ENCODE data around the gene KIAA1217.

KIAA1217 gene

DNA sequence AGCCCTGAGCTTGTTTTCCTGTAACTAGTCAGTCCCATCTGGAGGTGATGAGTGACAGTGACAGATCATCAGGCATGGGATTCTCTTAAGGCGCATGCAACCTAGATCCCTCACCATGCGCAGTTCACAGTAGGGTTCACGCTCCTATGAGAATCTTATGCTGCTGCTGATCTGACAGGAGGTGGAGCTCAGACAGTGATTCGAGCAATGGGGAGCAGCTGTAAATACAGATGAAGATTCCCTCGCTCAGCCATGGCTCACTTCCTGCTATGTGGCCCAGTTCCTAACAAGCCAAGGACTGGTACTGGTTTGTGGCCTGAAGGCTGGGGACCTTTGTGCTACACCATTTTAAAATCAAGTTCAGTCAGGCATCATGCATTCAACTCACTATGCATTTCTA, 221.7 kb downstream of the KIAA1217 start:
- H3K9me3 ChIP-seq (ENCODE audit: control insufficient read depth in 1 of 2, low read length in 2 of 2): no peaks in the 10 kb centered on the region
- H3K4me1 ChIP-seq (ENCODE audit: control insufficient read depth in 1 of 2, insufficient read depth in 2 of 2, low read length in 2 of 2): no peaks in the 10 kb centered on the region
- no peaks in the 10 kb centered on the region for H3K36me3 ChIP-seq (ENCODE audit: control insufficient read depth in 1 of 2, insufficient read depth in 2 of 2, low read length in 2 of 2)
- H3K9ac ChIP-seq (ENCODE audit: low read depth in 1 of 2, low read length in 2 of 2): no peak overlapping the region
- H3K27ac ChIP-seq (ENCODE audit: low read depth, low read length): no peak overlapping the region
- H3K27me3 ChIP-seq (ENCODE audit: control insufficient read depth in 1 of 2, insufficient read depth in 2 of 2, low read length in 2 of 2): no peaks in the 10 kb centered on the region
- H3K4me3 ChIP-seq (ENCODE audit: low read depth in 1 of 2, low read length in 2 of 2): no peak overlapping the region

DNA sequence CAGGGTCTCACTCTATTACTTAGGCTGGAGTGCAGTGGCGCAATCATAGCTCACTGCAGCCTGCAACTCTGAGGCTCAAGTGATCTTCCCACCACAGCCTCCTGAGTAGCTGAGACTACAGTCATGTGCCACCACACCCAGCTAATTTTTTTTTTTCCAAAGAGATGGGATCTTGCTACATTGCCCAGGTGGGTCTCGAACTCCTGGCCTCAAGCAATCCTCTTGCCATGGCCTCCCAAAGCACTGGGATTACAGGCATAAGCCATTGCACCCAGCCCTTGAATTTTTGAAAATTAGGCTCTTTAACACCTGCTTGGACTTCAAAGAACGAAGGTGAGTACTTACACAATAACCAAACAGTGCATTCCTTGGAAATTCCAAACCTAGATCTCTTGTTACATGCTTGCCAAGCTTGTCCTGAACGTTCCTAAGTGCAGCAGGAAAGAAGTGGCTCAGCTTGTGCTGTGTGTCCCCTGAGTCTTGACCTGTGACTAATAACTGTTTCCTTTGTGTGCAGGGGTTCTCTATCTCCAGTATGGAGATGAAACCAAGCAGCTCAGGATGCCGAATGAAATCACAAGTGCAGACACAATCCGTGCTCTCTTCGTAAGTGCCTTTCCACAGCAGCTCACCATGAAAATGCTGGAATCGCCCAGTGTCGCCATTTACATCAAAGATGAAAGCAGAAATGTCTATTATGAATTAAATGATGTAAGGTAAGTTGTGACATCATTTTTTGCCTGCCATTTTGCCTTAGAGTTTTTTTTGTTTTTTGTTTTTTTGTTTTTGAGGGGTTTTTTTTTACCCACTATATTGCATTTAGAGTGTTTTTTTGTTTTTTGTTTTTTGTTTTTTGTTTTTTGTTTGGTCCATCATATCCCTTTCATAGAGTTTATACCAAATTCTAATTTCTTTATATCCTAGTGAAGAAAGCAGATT, 223.8 kb downstream of the KIAA1217 start:
- no peak overlapping the region for H3K9ac ChIP-seq (ENCODE audit: low read depth in 1 of 2, low read length in 2 of 2)
- H3K4me3 ChIP-seq (ENCODE audit: low read depth in 1 of 2, low read length in 2 of 2): no peak overlapping the region
- no peaks in the 10 kb centered on the region for H3K9me3 ChIP-seq (ENCODE audit: control insufficient read depth in 1 of 2, low read length in 2 of 2)
- H3K4me1 ChIP-seq (ENCODE audit: control insufficient read depth in 1 of 2, insufficient read depth in 2 of 2, low read length in 2 of 2): no peaks in the 10 kb centered on the region
- H3K27me3 ChIP-seq (ENCODE audit: control insufficient read depth in 1 of 2, insufficient read depth in 2 of 2, low read length in 2 of 2): no peaks in the 10 kb centered on the region
- H3K36me3 ChIP-seq (ENCODE audit: control insufficient read depth in 1 of 2, insufficient read depth in 2 of 2, low read length in 2 of 2): no peaks in the 10 kb centered on the region
- no peak overlapping the region for H3K27ac ChIP-seq (ENCODE audit: low read depth, low read length)

GRCh38 chr10:24433705-24434104, 224.8 kb downstream of the KIAA1217 start:
- Histone ChIP-seq H3K4me3 (ENCODE audit: low read depth in 1 of 2, low read length in 2 of 2) (no peak overlapping the region), H3K9me3 (ENCODE audit: control insufficient read depth in 1 of 2, low read length in 2 of 2) (no peaks in the 10 kb centered on the region), H3K36me3 (ENCODE audit: control insufficient read depth in 1 of 2, insufficient read depth in 2 of 2, low read length in 2 of 2) (no peaks in the 10 kb centered on the region), H3K27me3 (ENCODE audit: control insufficient read depth in 1 of 2, insufficient read depth in 2 of 2, low read length in 2 of 2) (no peaks in the 10 kb centered on the region), H3K9ac (ENCODE audit: low read depth in 1 of 2, low read length in 2 of 2) (no peak overlapping the region), H3K4me1 (ENCODE audit: control insufficient read depth in 1 of 2, insufficient read depth in 2 of 2, low read length in 2 of 2) (no peaks in the 10 kb centered on the region), H3K27ac (ENCODE audit: low read depth, low read length) (no peak overlapping the region)

DNA sequence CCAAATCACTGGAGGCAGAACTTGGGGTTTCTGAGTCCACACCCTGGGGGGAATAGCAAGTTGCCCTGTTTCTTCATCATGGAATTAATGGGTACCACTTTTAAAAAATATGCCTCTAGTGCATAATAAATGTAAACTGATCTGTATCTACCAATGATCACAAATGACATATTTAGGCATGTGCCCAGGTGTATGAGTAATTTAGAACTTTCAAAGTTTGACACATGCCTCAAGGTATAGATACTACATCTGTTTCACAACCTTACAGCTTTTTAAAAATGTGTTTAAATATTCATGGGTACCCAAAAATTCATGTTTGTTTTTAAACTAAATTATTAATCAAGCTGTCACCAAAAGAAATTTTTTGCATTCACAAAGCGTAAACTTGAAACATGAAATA, 226.0 kb downstream of the KIAA1217 start:
- H3K36me3 ChIP-seq (ENCODE audit: control insufficient read depth in 1 of 2, insufficient read depth in 2 of 2, low read length in 2 of 2): no peaks in the 10 kb centered on the region
- no peaks in the 10 kb centered on the region for H3K4me1 ChIP-seq (ENCODE audit: control insufficient read depth in 1 of 2, insufficient read depth in 2 of 2, low read length in 2 of 2)
- no peak overlapping the region for H3K9ac ChIP-seq (ENCODE audit: low read depth in 1 of 2, low read length in 2 of 2)
- no peak overlapping the region for H3K4me3 ChIP-seq (ENCODE audit: low read depth in 1 of 2, low read length in 2 of 2)
- H3K27ac ChIP-seq (ENCODE audit: low read depth, low read length): no peak overlapping the region
- no peaks in the 10 kb centered on the region for H3K9me3 ChIP-seq (ENCODE audit: control insufficient read depth in 1 of 2, low read length in 2 of 2)
- no peaks in the 10 kb centered on the region for H3K27me3 ChIP-seq (ENCODE audit: control insufficient read depth in 1 of 2, insufficient read depth in 2 of 2, low read length in 2 of 2)

DNA sequence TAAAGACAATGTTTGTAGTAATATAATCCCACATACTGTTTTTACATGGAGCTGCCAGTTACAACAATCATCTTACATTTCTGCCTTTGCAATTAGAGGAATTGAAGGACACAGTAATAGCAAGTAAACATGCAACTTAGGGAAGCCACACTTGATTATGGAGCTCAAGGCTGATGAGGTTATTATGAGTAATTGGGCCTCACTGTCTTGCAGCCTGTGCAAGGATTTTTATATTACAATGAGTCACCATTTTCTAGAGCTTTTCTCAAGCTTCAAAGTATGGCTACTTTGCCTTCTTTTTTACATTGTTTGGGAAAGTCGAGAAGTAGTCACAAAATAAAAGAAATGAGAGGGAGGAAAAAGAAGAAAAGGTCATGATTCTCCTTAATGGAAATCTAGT, 226.4 kb downstream of the KIAA1217 start:
- Histone ChIP-seq H3K36me3 (ENCODE audit: control insufficient read depth in 1 of 2, insufficient read depth in 2 of 2, low read length in 2 of 2) (no peaks in the 10 kb centered on the region), H3K27me3 (ENCODE audit: control insufficient read depth in 1 of 2, insufficient read depth in 2 of 2, low read length in 2 of 2) (no peaks in the 10 kb centered on the region), H3K4me1 (ENCODE audit: control insufficient read depth in 1 of 2, insufficient read depth in 2 of 2, low read length in 2 of 2) (no peaks in the 10 kb centered on the region), H3K27ac (ENCODE audit: low read depth, low read length) (no peak overlapping the region), H3K9me3 (ENCODE audit: control insufficient read depth in 1 of 2, low read length in 2 of 2) (no peaks in the 10 kb centered on the region), H3K9ac (ENCODE audit: low read depth in 1 of 2, low read length in 2 of 2) (no peak overlapping the region), H3K4me3 (ENCODE audit: low read depth in 1 of 2, low read length in 2 of 2) (no peak overlapping the region)

DNA sequence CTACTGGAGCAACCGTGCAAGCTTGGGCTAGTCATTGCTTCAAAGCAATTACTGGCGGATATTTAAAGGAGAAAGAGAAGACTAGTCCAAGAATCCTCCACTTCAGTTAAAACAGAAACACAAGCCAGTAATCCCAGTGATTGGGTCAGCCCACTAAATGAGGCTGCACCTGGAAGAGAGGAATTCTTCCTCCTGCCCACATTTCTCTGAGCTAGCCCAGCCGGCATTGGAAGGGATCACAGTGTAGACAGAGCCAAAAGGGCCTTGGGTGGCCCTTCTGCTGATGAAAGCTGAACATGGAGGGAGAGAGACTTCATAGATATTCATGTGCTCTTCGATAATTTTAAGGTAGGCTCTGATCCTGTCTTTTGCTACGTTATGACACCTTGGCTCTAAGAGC, 228.4 kb downstream of the KIAA1217 start:
- Histone ChIP-seq H3K9ac (ENCODE audit: low read depth in 1 of 2, low read length in 2 of 2) (no peak overlapping the region), H3K4me3 (ENCODE audit: low read depth in 1 of 2, low read length in 2 of 2) (no peak overlapping the region), H3K4me1 (ENCODE audit: control insufficient read depth in 1 of 2, insufficient read depth in 2 of 2, low read length in 2 of 2) (no peaks in the 10 kb centered on the region), H3K9me3 (ENCODE audit: control insufficient read depth in 1 of 2, low read length in 2 of 2) (no peaks in the 10 kb centered on the region), H3K36me3 (ENCODE audit: control insufficient read depth in 1 of 2, insufficient read depth in 2 of 2, low read length in 2 of 2) (no peaks in the 10 kb centered on the region), H3K27ac (ENCODE audit: low read depth, low read length) (no peak overlapping the region), H3K27me3 (ENCODE audit: control insufficient read depth in 1 of 2, insufficient read depth in 2 of 2, low read length in 2 of 2) (no peaks in the 10 kb centered on the region)

DNA sequence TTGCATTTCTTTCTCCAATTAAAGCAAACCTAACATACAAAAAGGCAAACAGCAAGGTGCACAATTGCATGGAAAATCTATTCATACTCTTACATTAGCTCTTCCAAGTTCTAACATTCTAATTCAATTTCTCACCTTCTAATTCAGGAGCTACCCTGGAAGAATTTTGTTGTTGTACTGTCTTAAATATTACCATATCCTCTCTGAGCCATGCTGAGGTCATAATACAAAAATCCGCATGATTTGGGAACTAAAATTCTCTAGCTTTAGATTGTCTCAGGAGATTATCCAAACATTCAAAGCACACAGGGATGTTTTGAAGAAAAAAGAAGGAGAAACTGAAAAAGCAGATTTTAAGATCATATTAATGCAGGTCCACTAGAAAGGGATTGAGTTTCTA, 229.9 kb downstream of the KIAA1217 start:
- Histone ChIP-seq H3K4me1 (ENCODE audit: control insufficient read depth in 1 of 2, insufficient read depth in 2 of 2, low read length in 2 of 2) (no peaks in the 10 kb centered on the region), H3K36me3 (ENCODE audit: control insufficient read depth in 1 of 2, insufficient read depth in 2 of 2, low read length in 2 of 2) (no peaks in the 10 kb centered on the region), H3K4me3 (ENCODE audit: low read depth in 1 of 2, low read length in 2 of 2) (no peak overlapping the region), H3K9ac (ENCODE audit: low read depth in 1 of 2, low read length in 2 of 2) (no peak overlapping the region), H3K9me3 (ENCODE audit: control insufficient read depth in 1 of 2, low read length in 2 of 2) (no peaks in the 10 kb centered on the region), H3K27me3 (ENCODE audit: control insufficient read depth in 1 of 2, insufficient read depth in 2 of 2, low read length in 2 of 2) (no peaks in the 10 kb centered on the region), H3K27ac (ENCODE audit: low read depth, low read length) (no peak overlapping the region)

- H3K27ac ChIP-seq (ENCODE audit: low read depth, low read length): no peak overlapping the region
- no peaks in the 10 kb centered on the region for H3K9me3 ChIP-seq (ENCODE audit: control insufficient read depth in 1 of 2, low read length in 2 of 2)
These were observed 231.0 kb downstream of the KIAA1217 start for GRCh38 chr10:24439935-24440334.

DNA sequence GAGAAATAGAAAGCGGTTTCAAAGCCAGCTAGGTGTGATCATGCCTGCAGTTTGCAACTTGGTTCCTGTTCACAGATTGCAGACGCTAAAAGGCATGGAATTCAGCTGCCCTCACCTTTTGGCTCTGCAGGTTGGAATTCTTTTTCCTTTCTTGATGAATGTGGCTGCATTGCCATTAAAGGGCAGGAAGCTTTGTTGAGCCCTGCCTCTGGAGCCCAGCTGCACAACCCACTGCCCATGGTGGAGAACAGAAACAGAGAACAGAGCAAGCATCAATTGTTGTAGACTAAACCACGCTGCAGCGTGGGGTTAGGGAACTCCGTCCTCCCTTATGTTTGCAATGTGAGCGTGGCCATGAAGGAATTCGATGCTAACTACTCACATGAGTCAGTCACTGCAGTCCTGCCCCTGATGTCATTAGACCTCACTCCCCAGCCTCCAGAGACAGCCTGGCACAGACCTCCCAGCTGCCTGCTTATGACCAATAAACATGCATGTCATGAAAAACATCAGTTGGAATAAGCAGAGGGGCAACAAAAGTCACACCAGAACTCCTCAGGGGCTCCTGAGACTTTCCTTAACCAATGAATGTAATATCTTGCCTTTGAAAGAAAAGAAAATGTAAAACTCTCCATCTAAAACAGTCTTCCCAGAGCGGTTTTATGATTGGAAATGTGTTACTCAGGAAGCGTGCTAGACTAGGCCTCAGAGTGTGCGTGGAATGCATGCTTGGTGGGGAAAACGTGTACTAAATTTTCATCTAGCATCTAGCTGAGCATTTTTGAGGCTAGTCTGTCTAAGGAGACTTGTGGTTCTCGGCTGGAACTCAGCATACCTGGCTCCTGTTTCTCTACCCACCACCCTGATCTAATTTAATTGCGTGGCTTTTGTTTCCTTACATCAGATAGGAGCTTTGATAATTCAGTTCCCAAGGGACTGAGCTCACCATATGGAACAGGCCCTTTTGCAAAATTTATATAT, 232.2 kb downstream of the KIAA1217 start:
- H3K4me3 ChIP-seq (ENCODE audit: low read depth in 1 of 2, low read length in 2 of 2): no peak overlapping the region
- H3K9ac ChIP-seq (ENCODE audit: low read depth in 1 of 2, low read length in 2 of 2): no peak overlapping the region
- H3K4me1 ChIP-seq (ENCODE audit: control insufficient read depth in 1 of 2, insufficient read depth in 2 of 2, low read length in 2 of 2): no peaks in the 10 kb centered on the region
- H3K9me3 ChIP-seq (ENCODE audit: control insufficient read depth in 1 of 2, low read length in 2 of 2): no peaks in the 10 kb centered on the region
- no peaks in the 10 kb centered on the region for H3K36me3 ChIP-seq (ENCODE audit: control insufficient read depth in 1 of 2, insufficient read depth in 2 of 2, low read length in 2 of 2)
- no peak overlapping the region for H3K27ac ChIP-seq (ENCODE audit: low read depth, low read length)
- H3K27me3 ChIP-seq (ENCODE audit: control insufficient read depth in 1 of 2, insufficient read depth in 2 of 2, low read length in 2 of 2): no peaks in the 10 kb centered on the region

More at GRCh38 chr10:24439935-24440334, 231.0 kb downstream of the KIAA1217 start:
- no peak overlapping the region for H3K9ac ChIP-seq (ENCODE audit: low read depth in 1 of 2, low read length in 2 of 2)
- H3K27me3 ChIP-seq (ENCODE audit: control insufficient read depth in 1 of 2, insufficient read depth in 2 of 2, low read length in 2 of 2): no peaks in the 10 kb centered on the region
- H3K4me1 ChIP-seq (ENCODE audit: control insufficient read depth in 1 of 2, insufficient read depth in 2 of 2, low read length in 2 of 2): no peaks in the 10 kb centered on the region
- H3K4me3 ChIP-seq (ENCODE audit: low read depth in 1 of 2, low read length in 2 of 2): no peak overlapping the region
- no peaks in the 10 kb centered on the region for H3K36me3 ChIP-seq (ENCODE audit: control insufficient read depth in 1 of 2, insufficient read depth in 2 of 2, low read length in 2 of 2)

GRCh38 chr10:24442234-24442633, 233.3 kb downstream of the KIAA1217 start:
- Histone ChIP-seq H3K27me3 (ENCODE audit: control insufficient read depth in 1 of 2, insufficient read depth in 2 of 2, low read length in 2 of 2) (no peaks in the 10 kb centered on the region), H3K9me3 (ENCODE audit: control insufficient read depth in 1 of 2, low read length in 2 of 2) (no peaks in the 10 kb centered on the region), H3K36me3 (ENCODE audit: control insufficient read depth in 1 of 2, insufficient read depth in 2 of 2, low read length in 2 of 2) (no peaks in the 10 kb centered on the region), H3K9ac (ENCODE audit: low read depth in 1 of 2, low read length in 2 of 2) (no peak overlapping the region), H3K4me3 (ENCODE audit: low read depth in 1 of 2, low read length in 2 of 2) (no peak overlapping the region), H3K4me1 (ENCODE audit: control insufficient read depth in 1 of 2, insufficient read depth in 2 of 2, low read length in 2 of 2) (no peaks in the 10 kb centered on the region), H3K27ac (ENCODE audit: low read depth, low read length) (no peak overlapping the region)

All from duodenal mucosa (tissue), 2 donors.